NCI-H1436 (cell line): ENCODE results near the gene SEPTIN12.

Experiments
- DNase-seq: peaks from one replicate; lab custom pipeline; 2025; lab: John Stamatoyannopoulos, UW

SEPTIN12 gene

GRCh38 chr16:4787627-4788482 lies at the start of gene SEPTIN12:
TSS of gene SEPTIN12 (minus strand) at chr16:4788345. CDS start at chr16:4787645, 700 bp downstream.
- DNase-seq, result no peak

- DNase-seq, result no peak
Measured at GRCh38 chr16:4836727-4837126, 48.6 kb upstream of the SEPTIN12 start.

GRCh38 chr16:4833584-4833983 lies 45.4 kb upstream of the SEPTIN12 start:
- DNase-seq, result no peak

GRCh38 chr16:4832698-4833343 lies 44.7 kb upstream of the SEPTIN12 start:
- DNase-seq, result no peak

- DNase-seq, result no peak
Measured at GRCh38 chr16:4831616-4832015, 43.5 kb upstream of the SEPTIN12 start.

GRCh38 chr16:4830408-4830807 lies 42.3 kb upstream of the SEPTIN12 start:
- DNase-seq, result no peak

GRCh38 chr16:4828567-4829321 lies 40.6 kb upstream of the SEPTIN12 start:
- no peak for DNase-seq

GRCh38 chr16:4826980-4827379 lies 38.8 kb upstream of the SEPTIN12 start:
- DNase-seq, result no peak

- DNase-seq, result no peak
Measured at GRCh38 chr16:4826526-4826925, 38.4 kb upstream of the SEPTIN12 start.

- no peak for DNase-seq
Measured at GRCh38 chr16:4825196-4825595, 37.1 kb upstream of the SEPTIN12 start.

GRCh38 chr16:4820652-4821051 lies 32.5 kb upstream of the SEPTIN12 start:
- DNase-seq, result no peak

GRCh38 chr16:4814542-4815173 lies 26.5 kb upstream of the SEPTIN12 start:
- no peak for DNase-seq

- no peak for DNase-seq
Measured at GRCh38 chr16:4814046-4814445, 25.9 kb upstream of the SEPTIN12 start.

- no peak for DNase-seq
Measured at GRCh38 chr16:4813251-4814003, 25.3 kb upstream of the SEPTIN12 start.

GRCh38 chr16:4811773-4812172 lies 23.6 kb upstream of the SEPTIN12 start:
- no peak for DNase-seq

- no peak for DNase-seq
Measured at GRCh38 chr16:4811242-4811641, 23.1 kb upstream of the SEPTIN12 start.

GRCh38 chr16:4806280-4806679 lies 18.1 kb upstream of the SEPTIN12 start:
- DNase-seq, result no peak

- no peak for DNase-seq
Measured at GRCh38 chr16:4805231-4805630, 17.1 kb upstream of the SEPTIN12 start.

GRCh38 chr16:4803898-4804762 lies 16.0 kb upstream of the SEPTIN12 start:
- no peak for DNase-seq

- no peak for DNase-seq
Measured at GRCh38 chr16:4803401-4803844, 15.3 kb upstream of the SEPTIN12 start.
